GM18502 (cell line): ENCODE data around the gene POTEB.
"Not testable (repeated sequence)": the region's sequence is repeated elsewhere in the genome, so short reads cannot be mapped to it uniquely, and the experiment has no call there.

Experiments used
- ATAC-seq: cut with Tn5 transposase; IDR thresholded peaks from one replicate; pipeline ENCODE4 v1.9.1; 2021; ENCODE audit warnings: mild to moderate bottlenecking; ENCODE audit not compliant: unreplicated experiment, poor library complexity

The POTEB gene

GRCh38 chr15:21877635-21878034 lies at the start of gene POTEB:
Gene POTEB (minus strand): TSS chr15:21877735. CDS start chr15:21877246, 489 bp downstream.
- not testable (repeated sequence) for ATAC-seq

- ATAC-seq = not testable (repeated sequence)
Observed at GRCh38 chr15:21890955-21891354, 13.4 kb upstream of the POTEB start.

GRCh38 chr15:21889542-21889941 lies 12.0 kb upstream of the POTEB start:
- ATAC-seq = not testable (repeated sequence)

GRCh38 chr15:21838831-21839230 lies 38.7 kb downstream of the POTEB start:
- ATAC-seq = not testable (repeated sequence)
